ENCODE results near the gene JAK1. TPM values are rescaled to one million over a fixed set of nuclear protein-coding genes. Genes with fewer than 3 reads are reported as not detected.

The JAK1 gene
- total and polyA plus RNA-seq, 9 of the 15 experiments (the other 6 are each of a cell fraction or from before 2014, with no cell fraction given), result 9.7 to 44.1 (median 42.5) TPM

DNA sequence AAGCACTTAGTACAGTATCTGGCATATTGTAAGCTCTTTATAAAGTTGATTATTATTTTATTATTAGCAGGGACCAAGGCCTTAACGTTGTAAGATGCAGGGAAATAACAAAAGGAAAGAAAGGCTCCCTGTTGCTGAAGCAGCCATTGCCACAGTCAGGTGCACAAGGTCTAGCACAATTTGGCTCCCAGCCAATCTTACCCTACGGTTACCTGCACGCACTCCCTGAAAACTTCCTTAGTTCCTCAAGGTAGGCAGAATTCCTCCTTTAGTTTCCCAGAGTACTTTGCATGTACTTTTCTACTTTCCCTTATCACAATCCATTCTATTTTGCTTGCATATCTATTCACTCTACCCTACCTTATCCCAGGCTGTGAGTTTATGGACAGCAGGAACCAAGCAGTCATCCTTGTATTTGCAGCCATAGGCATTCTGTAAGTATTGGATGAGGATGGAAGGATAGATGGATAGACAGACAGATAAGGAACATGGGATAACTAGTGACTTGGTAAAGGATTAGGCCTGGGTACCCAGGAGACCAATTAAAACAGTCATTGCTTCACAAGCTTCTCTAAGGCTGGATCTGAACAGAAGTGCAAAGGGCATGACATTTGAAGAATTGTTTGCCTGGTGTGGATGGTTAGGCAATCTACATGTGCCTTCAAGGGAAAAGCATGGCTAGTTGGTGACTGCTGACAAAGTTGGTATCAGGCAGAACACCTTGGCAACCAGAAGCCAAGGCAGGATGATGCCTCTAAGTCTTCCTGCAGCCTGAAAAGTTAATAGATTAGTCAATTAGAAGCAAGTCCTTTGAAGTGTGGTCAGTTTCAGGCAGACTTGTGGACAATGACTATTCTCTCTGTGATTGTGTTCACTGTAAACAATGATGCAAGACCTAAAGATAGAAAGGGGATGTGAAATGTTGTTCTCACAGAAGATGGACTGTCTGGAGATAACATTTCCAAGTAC lies 20.8 kb upstream of the JAK1 start (continued):
- TF ChIP-seq PTRF (tag; IDR thresholded peaks at IDR 0.05) (no peak), TAF1 (IDR thresholded peaks at IDR 0.05; ENCODE audit: control insufficient read depth, extremely low read depth, insufficient read depth, low read length, severe bottlenecking) (no peak), CXXC5 (CRISPR knock-in tag; IDR thresholded peaks at IDR 0.05) (no peak), SMARCA4 (IDR thresholded peaks at IDR 0.05) (peak; percentile 21; the same call in 1 of the 2 replicates), FOSL1 (tag; conservative IDR thresholded peaks at IDR 0.05) (peak; percentile 40; the same call in 1 of the 2 replicates), ILK (tag; IDR thresholded peaks at IDR 0.05; ENCODE audit: borderline replicate concordance, low read depth) (no peak), RCOR1 (IDR thresholded peaks at IDR 0.05; ENCODE audit: borderline replicate concordance in 1 of 2, low read depth in 2 of 2, low read length in 2 of 2) (peak in 1 of 2 experiments; percentile 38; a peak in 1 of 4 replicates), SIRT6 (IDR thresholded peaks at IDR 0.05; ENCODE audit: low read depth, low read length) (no peak), ZNF311 (CRISPR knock-in tag; IDR thresholded peaks at IDR 0.05) (no peak), ESRRA (IDR thresholded peaks at IDR 0.05; ENCODE audit: borderline replicate concordance, low read depth) (no peak), NFRKB (IDR thresholded peaks at IDR 0.05; ENCODE audit: low read depth) (no peak), MEF2D (tag; conservative IDR thresholded peaks at IDR 0.05; ENCODE audit: low read depth) (peak; percentile 89), TARDBP (IDR thresholded peaks at IDR 0.05) (no peak), TSC22D4 (tag; IDR thresholded peaks at IDR 0.05) (no peak), CTBP1 (IDR thresholded peaks at IDR 0.05; ENCODE audit: borderline replicate concordance) (peak; percentile 68), LCOR (CRISPR knock-in tag; IDR thresholded peaks at IDR 0.05) (no peak), BDP1 (IDR thresholded peaks at IDR 0.05; ENCODE audit: insufficient read depth, insufficient read length) (no peak), EP300 (IDR thresholded peaks at IDR 0.05; ENCODE audit: low read length) (no peak), BRD4 (IDR thresholded peaks at IDR 0.05) (no peak), ATF7 (IDR thresholded peaks at IDR 0.05) (peak; percentile 81)
- TF ChIP-seq, protein P1, sequence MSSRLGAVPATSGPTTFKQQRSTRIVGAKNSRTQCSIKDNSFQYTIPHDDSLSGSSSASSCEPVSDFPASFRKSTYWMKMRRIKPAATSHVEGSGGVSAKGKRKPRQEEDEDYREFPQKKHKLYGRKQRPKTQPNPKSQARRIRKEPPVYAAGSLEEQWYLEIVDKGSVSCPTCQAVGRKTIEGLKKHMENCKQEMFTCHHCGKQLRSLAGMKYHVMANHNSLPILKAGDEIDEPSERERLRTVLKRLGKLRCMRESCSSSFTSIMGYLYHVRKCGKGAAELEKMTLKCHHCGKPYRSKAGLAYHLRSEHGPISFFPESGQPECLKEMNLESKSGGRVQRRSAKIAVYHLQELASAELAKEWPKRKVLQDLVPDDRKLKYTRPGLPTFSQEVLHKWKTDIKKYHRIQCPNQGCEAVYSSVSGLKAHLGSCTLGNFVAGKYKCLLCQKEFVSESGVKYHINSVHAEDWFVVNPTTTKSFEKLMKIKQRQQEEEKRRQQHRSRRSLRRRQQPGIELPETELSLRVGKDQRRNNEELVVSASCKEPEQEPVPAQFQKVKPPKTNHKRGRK (tag; IDR thresholded peaks at IDR 0.05), result no peak
- TF ChIP-seq, protein P2, sequence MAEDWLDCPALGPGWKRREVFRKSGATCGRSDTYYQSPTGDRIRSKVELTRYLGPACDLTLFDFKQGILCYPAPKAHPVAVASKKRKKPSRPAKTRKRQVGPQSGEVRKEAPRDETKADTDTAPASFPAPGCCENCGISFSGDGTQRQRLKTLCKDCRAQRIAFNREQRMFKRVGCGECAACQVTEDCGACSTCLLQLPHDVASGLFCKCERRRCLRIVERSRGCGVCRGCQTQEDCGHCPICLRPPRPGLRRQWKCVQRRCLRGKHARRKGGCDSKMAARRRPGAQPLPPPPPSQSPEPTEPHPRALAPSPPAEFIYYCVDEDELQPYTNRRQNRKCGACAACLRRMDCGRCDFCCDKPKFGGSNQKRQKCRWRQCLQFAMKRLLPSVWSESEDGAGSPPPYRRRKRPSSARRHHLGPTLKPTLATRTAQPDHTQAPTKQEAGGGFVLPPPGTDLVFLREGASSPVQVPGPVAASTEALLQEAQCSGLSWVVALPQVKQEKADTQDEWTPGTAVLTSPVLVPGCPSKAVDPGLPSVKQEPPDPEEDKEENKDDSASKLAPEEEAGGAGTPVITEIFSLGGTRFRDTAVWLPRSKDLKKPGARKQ (CRISPR knock-in tag; IDR thresholded peaks at IDR 0.05), result no peak
- TF ChIP-seq, protein P3, sequence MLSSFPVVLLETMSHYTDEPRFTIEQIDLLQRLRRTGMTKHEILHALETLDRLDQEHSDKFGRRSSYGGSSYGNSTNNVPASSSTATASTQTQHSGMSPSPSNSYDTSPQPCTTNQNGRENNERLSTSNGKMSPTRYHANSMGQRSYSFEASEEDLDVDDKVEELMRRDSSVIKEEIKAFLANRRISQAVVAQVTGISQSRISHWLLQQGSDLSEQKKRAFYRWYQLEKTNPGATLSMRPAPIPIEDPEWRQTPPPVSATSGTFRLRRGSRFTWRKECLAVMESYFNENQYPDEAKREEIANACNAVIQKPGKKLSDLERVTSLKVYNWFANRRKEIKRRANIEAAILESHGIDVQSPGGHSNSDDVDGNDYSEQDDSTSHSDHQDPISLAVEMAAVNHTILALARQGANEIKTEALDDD (IDR thresholded peaks at IDR 0.05), result peak; percentile 55
- TF ChIP-seq, protein P4, sequence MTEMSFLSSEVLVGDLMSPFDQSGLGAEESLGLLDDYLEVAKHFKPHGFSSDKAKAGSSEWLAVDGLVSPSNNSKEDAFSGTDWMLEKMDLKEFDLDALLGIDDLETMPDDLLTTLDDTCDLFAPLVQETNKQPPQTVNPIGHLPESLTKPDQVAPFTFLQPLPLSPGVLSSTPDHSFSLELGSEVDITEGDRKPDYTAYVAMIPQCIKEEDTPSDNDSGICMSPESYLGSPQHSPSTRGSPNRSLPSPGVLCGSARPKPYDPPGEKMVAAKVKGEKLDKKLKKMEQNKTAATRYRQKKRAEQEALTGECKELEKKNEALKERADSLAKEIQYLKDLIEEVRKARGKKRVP (CRISPR knock-in tag; IDR thresholded peaks at IDR 0.05), result peak; percentile 58; the same call in 1 of the 2 replicates

Data from K562 (cell line).